ENCODE data around the gene SLBP. TPM values are rescaled to one million over a fixed set of nuclear protein-coding genes. Genes with fewer than 3 reads are reported as not detected.
"Not testable (repeated sequence)": the region's sequence is repeated elsewhere in the genome, so short reads cannot be mapped to it uniquely, and the experiment has no call there.

The SLBP gene
- total and polyA plus RNA-seq, 12 donors, result 19.0 to 81.0 (median 38.1) TPM

- intact Hi-C loops (cut with DNase I), result no loop called here
- Histone ChIP-seq H3K9me3 (replicated peaks in 1 of 3) (no peaks in the 10 kb centered on the region), H3K27me3 (no peaks in the 10 kb centered on the region), H3K36me3 (replicated peaks in 1 of 2) (peaks cover 0 to 36% of the 10 kb centered on the region in 2 donors), H3K4me1 (replicated peaks in 1 of 2) (no peaks in the 10 kb centered on the region), H3K27ac (no peak overlapping the region), H3K4me3 (no peak overlapping the region)
- WGBS, 4 donors, result 93 to 100% (median 97%) methylated on average over 1 of the region's 1 CpG
- no peak for TF ChIP-seq POLR2A (IDR thresholded peaks at IDR 0.05)
- TF ChIP-seq, protein P1, sequence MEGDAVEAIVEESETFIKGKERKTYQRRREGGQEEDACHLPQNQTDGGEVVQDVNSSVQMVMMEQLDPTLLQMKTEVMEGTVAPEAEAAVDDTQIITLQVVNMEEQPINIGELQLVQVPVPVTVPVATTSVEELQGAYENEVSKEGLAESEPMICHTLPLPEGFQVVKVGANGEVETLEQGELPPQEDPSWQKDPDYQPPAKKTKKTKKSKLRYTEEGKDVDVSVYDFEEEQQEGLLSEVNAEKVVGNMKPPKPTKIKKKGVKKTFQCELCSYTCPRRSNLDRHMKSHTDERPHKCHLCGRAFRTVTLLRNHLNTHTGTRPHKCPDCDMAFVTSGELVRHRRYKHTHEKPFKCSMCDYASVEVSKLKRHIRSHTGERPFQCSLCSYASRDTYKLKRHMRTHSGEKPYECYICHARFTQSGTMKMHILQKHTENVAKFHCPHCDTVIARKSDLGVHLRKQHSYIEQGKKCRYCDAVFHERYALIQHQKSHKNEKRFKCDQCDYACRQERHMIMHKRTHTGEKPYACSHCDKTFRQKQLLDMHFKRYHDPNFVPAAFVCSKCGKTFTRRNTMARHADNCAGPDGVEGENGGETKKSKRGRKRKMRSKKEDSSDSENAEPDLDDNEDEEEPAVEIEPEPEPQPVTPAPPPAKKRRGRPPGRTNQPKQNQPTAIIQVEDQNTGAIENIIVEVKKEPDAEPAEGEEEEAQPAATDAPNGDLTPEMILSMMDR (IDR thresholded peaks at IDR 0.05), result no peak
- DNase-seq, result no peak
Observed at GRCh38 chr4:1703867-1704266, 8.3 kb downstream of the SLBP start.

DNA sequence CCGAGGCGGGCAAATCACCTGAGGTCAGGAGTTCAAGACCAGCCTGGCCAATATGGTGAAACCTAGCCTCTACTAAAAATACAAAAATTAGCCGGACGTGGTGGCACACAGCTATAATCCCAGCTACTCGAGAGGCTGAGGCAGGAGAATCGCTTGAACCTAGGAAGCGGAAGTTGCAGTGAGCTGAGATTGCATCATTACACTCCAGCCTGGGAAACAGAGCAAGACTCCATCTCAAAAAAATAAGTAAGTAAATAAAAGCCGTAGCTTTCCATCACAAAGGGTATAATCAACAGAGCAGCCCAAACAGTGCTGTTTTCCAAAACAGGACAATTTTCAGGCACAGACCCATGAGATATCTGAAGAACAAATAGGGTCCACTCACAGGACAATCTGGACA lies 10.4 kb downstream of the SLBP start:
- DNase-seq, result not testable (repeated sequence)

GRCh38 chr4:1695913-1696312 lies 16.2 kb downstream of the SLBP start:
- TF ChIP-seq POLR2A (IDR thresholded peaks at IDR 0.05), result no peak
- TF ChIP-seq, protein P1 (IDR thresholded peaks at IDR 0.05), result no peak
- H3K27ac ChIP-seq, result no peak overlapping the region
- no peak for DNase-seq
- intact Hi-C loops (cut with DNase I), result no loop called here
- H3K4me1 ChIP-seq (replicated peaks in 1 of 2), result no peaks in the 10 kb centered on the region
- peaks cover 0 to 82% of the 10 kb centered on the region in 2 donors for H3K36me3 ChIP-seq (replicated peaks in 1 of 2)
- WGBS, 4 donors, result 72 to 83% (median 83%) methylated on average over 5 of the region's 5 CpGs
- no peaks in the 10 kb centered on the region for H3K9me3 ChIP-seq (replicated peaks in 1 of 3)
- H3K27me3 ChIP-seq, result no peaks in the 10 kb centered on the region
- no peak overlapping the region for H3K4me3 ChIP-seq

More for the DNA sequence above, 10.4 kb downstream of the SLBP start:
- H3K4me1 ChIP-seq (replicated peaks in 1 of 2); H3K9me3 ChIP-seq (replicated peaks in 1 of 3); H3K27me3 ChIP-seq; H3K4me3 ChIP-seq; intact Hi-C loops (cut with DNase I); H3K27ac ChIP-seq: not testable (repeated sequence)
- WGBS, 4 donors, result 81 to 93% (median 85%) methylated on average over 8 of the region's 8 CpGs
- H3K36me3 ChIP-seq (replicated peaks in 1 of 2), result peaks cover 0 to 55% of the 10 kb centered on the region in 2 donors

DNA sequence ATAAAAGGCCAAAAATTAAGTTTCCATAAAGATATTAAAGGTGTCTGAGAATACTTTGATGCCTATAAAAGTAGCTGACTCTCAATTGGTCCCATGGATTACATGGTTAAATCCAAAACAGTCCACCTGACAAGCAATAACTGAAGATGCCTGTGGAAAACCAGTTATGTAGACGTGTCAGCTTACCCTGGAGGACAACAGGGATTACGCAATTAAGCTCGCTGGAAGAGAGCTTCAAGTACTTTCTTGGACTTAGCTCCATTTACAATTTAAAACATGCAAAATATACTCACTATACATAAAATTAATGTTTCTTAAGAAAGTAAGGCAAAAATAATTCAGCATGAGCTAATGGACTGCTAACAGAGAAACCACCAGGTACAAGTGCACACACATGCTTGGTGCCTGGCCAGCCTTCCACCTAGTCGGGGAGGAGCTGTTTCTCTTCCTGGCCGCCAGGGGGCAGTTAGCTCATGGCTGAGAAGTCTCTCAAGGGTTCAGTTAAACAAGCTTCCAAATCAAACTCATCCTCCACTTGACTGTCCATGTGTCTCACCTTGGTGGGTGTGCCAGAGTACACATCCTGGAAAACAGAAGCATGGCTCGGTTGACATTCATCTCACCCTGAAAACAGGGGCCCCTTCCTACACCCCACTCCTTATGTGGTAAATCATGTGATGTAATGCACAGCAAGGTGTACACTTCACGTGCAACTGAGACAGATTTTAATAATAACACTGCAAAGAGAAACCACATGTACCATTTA lies 18.8 kb downstream of the SLBP start:
- peak; percentile 69 to 86 (median 76) for DNase-seq
- 38 to 43% (median 42%) methylated on average over 7 of the region's 7 CpGs for WGBS, 4 donors
- TF ChIP-seq, protein P1 (IDR thresholded peaks at IDR 0.05), result peak; percentile 83 to 93 (median 86)
- TF ChIP-seq POLR2A (IDR thresholded peaks at IDR 0.05), result no peak
- intact Hi-C loops (cut with DNase I), result loop anchor here (5.0 kb wide), 1 partner anchor 34 kb away; no protein-coding TSS in a partner anchor
- Histone ChIP-seq H3K27me3 (no peaks in the 10 kb centered on the region), H3K4me3 (no peak overlapping the region), H3K27ac (no peak overlapping the region), H3K9me3 (replicated peaks in 1 of 3) (no peaks in the 10 kb centered on the region), H3K36me3 (replicated peaks in 1 of 2) (peaks cover 0 to 72% of the 10 kb centered on the region in 2 donors), H3K4me1 (replicated peaks in 1 of 2) (no peaks in the 10 kb centered on the region)

Data from adrenal gland (tissue), 12 donors.